HEK293 (cell line): Measurements from ENCODE around the gene UMAD1.

Experiments
- ZBTB11 ChIP-seq: fragments of 450-650 bp; formaldehyde crosslinking; conservative IDR thresholded peaks from 2 replicates; pipeline ENCODE4 v1.5.1; 2016; ENCODE audit warnings: low read depth, missing biosample characterization, missing genetic modification characterization
- ZNF132 ChIP-seq: fragments of 450-650 bp; formaldehyde crosslinking; IDR thresholded peaks from 2 replicates; pipeline ENCODE4 v1.5.1; 2017; ENCODE audit warnings: missing biosample characterization, missing genetic modification characterization, borderline replicate concordance
- TF ChIP-seq, protein P1 (sequence below): fragments of 450-650 bp; formaldehyde crosslinking; IDR thresholded peaks from 2 replicates; pipeline ENCODE4 v1.5.1; 2016; ENCODE audit warnings: missing biosample characterization, missing genetic modification characterization

DNA sequence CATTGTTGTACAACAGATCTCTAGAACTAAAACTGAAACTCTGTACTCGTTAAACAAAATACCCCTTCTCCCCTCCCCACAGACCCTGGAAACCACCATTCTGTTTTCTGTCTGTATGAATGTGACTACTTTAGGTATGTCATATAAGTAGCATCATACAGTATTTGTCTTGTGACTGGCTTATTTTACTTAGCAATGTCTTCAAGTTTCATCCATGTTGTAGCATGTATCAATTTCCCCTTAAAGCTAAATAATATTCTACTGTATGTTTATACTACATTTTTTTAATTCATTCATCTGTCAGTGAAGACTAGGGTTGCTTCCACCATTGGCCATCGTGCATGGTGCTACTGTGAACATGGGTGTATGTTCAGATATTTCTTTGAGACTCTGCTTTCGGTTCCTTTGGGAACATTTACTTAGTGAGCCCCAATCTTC lies 149.0 kb downstream of the UMAD1 start:
- TF ChIP-seq ZNF132 (tag by site-specific recombination) = no peak
- TF ChIP-seq ZBTB11 = no peak
- TF ChIP-seq, protein P1, sequence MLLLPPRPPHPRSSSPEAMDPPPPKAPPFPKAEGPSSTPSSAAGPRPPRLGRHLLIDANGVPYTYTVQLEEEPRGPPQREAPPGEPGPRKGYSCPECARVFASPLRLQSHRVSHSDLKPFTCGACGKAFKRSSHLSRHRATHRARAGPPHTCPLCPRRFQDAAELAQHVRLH = no peak
